HCT116 (cell line): ENCODE data around the gene PRKN.

Experiments used
- CEBPB ChIP-seq: IDR thresholded peaks from 2 replicates; pipeline ENCODE4 v1.6.1; 2012; ENCODE audit warnings: low read depth
- EGR1 ChIP-seq: IDR thresholded peaks from 2 replicates; pipeline ENCODE4 v1.6.1; 2012; ENCODE audit warnings: low read depth
- EZH2 ChIP-seq: fragments of 200-600 bp; sonication (generic); IDR thresholded peaks from 2 replicates; pipeline ENCODE4 v1.6.1; 2017; ENCODE audit warnings: antibody characterized with exemption, mixed run types
- EZH2phosphoT487 ChIP-seq: fragments of 200-600 bp; IDR thresholded peaks from 2 replicates; pipeline ENCODE4 v1.6.1; 2018; ENCODE audit warnings: antibody characterized with exemption, borderline replicate concordance
- POLR2A ChIP-seq: IDR thresholded peaks from 2 replicates; pipeline ENCODE4 v1.7.0; 2011; ENCODE audit warnings: borderline replicate concordance; ENCODE audit not compliant: insufficient read depth, insufficient read length; ENCODE audit errors: extremely low read depth
- POLR2AphosphoS5 ChIP-seq: IDR thresholded peaks from 2 replicates; pipeline ENCODE4 v1.6.1; 2011; ENCODE audit warnings: mild to moderate bottlenecking, low read depth, low read length, moderate library complexity
- SIN3A ChIP-seq: IDR thresholded peaks from 2 replicates; pipeline ENCODE4 v1.6.1; 2012; ENCODE audit warnings: low read depth
- YY1 ChIP-seq: IDR thresholded peaks from 2 replicates; pipeline ENCODE4 v1.6.1; 2011; ENCODE audit warnings: low read length, low read depth, moderate library complexity, mild to moderate bottlenecking; ENCODE audit not compliant: insufficient replicate concordance; ENCODE audit errors: extremely low read depth
- ZFX ChIP-seq: fragments of 450-650 bp; IDR thresholded peaks from 2 replicates; pipeline ENCODE4 v1.6.1; 2017
- TF ChIP-seq, protein P1 (sequence below), 3 experiments: fragments of 200-600 bp in 1 of 3; sonication (generic) in 1 of 3; IDR thresholded peaks in 2 of 3; conservative IDR thresholded peaks in 1 of 3; 2 replicates each; pipeline ENCODE4 v1.5.1; 2012 to 2017; ENCODE audit warnings: low read depth in 2 of 3, low read length in 2 of 3, antibody characterized with exemption in 1 of 3, borderline replicate concordance in 1 of 3, control low read depth in 1 of 3, mild to moderate bottlenecking in 1 of 3, mixed read lengths in 1 of 3, mixed run types in 1 of 3, moderate library complexity in 1 of 3; ENCODE audit not compliant: insufficient read depth in 1 of 3
- TF ChIP-seq, protein P2 (sequence below): IDR thresholded peaks from 2 replicates; pipeline ENCODE4 v1.6.1; 2012; ENCODE audit warnings: low read depth
- TF ChIP-seq, protein P3 (sequence below): IDR thresholded peaks from 2 replicates; pipeline ENCODE4 v1.6.1; 2012
- TF ChIP-seq, protein P4 (sequence below): IDR thresholded peaks from 2 replicates; pipeline ENCODE4 v1.6.1; 2011; ENCODE audit warnings: mild to moderate bottlenecking, low read length, moderate library complexity; ENCODE audit not compliant: insufficient replicate concordance; ENCODE audit errors: extremely low read depth

DNA sequence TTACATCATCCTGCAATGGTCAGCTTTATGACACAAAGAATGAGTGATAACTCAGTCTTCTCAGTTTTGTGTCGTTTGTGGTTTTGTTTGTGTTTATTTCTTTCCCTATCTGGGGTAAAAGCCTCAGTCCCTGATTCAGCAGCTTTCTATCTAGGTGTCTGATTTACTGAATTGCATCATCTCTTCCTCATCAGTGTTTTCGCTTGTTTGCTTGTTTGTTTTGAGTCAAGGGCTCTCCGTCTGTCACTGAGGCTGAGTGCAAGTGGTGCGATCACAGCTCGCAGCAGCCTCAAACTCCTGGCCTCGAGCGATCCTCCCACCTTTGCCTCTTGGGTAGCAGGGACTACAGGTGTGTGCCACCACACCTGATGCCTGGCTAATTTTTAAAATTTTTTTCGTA is 548.9 kb downstream of the PRKN start:
- TF ChIP-seq, protein P1, sequence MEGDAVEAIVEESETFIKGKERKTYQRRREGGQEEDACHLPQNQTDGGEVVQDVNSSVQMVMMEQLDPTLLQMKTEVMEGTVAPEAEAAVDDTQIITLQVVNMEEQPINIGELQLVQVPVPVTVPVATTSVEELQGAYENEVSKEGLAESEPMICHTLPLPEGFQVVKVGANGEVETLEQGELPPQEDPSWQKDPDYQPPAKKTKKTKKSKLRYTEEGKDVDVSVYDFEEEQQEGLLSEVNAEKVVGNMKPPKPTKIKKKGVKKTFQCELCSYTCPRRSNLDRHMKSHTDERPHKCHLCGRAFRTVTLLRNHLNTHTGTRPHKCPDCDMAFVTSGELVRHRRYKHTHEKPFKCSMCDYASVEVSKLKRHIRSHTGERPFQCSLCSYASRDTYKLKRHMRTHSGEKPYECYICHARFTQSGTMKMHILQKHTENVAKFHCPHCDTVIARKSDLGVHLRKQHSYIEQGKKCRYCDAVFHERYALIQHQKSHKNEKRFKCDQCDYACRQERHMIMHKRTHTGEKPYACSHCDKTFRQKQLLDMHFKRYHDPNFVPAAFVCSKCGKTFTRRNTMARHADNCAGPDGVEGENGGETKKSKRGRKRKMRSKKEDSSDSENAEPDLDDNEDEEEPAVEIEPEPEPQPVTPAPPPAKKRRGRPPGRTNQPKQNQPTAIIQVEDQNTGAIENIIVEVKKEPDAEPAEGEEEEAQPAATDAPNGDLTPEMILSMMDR (IDR thresholded peaks at IDR 0.05 in 2 of 3, conservative IDR thresholded peaks at IDR 0.05 in 1 of 3; ENCODE audit: borderline replicate concordance in 1 of 3, insufficient read depth in 1 of 3, low read depth in 2 of 3, low read length in 2 of 3) = no peak
- TF ChIP-seq EZH2 (no peak), POLR2A (no peak), EGR1 (no peak), CEBPB (no peak), YY1 (no peak), EZH2phosphoT487 (no peak), SIN3A (no peak), POLR2AphosphoS5 (no peak), ZFX (no peak)
- TF ChIP-seq, protein P2, sequence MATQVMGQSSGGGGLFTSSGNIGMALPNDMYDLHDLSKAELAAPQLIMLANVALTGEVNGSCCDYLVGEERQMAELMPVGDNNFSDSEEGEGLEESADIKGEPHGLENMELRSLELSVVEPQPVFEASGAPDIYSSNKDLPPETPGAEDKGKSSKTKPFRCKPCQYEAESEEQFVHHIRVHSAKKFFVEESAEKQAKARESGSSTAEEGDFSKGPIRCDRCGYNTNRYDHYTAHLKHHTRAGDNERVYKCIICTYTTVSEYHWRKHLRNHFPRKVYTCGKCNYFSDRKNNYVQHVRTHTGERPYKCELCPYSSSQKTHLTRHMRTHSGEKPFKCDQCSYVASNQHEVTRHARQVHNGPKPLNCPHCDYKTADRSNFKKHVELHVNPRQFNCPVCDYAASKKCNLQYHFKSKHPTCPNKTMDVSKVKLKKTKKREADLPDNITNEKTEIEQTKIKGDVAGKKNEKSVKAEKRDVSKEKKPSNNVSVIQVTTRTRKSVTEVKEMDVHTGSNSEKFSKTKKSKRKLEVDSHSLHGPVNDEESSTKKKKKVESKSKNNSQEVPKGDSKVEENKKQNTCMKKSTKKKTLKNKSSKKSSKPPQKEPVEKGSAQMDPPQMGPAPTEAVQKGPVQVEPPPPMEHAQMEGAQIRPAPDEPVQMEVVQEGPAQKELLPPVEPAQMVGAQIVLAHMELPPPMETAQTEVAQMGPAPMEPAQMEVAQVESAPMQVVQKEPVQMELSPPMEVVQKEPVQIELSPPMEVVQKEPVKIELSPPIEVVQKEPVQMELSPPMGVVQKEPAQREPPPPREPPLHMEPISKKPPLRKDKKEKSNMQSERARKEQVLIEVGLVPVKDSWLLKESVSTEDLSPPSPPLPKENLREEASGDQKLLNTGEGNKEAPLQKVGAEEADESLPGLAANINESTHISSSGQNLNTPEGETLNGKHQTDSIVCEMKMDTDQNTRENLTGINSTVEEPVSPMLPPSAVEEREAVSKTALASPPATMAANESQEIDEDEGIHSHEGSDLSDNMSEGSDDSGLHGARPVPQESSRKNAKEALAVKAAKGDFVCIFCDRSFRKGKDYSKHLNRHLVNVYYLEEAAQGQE = no peak
- TF ChIP-seq, protein P3, sequence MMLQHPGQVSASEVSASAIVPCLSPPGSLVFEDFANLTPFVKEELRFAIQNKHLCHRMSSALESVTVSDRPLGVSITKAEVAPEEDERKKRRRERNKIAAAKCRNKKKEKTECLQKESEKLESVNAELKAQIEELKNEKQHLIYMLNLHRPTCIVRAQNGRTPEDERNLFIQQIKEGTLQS = no peak
- TF ChIP-seq, protein P4, sequence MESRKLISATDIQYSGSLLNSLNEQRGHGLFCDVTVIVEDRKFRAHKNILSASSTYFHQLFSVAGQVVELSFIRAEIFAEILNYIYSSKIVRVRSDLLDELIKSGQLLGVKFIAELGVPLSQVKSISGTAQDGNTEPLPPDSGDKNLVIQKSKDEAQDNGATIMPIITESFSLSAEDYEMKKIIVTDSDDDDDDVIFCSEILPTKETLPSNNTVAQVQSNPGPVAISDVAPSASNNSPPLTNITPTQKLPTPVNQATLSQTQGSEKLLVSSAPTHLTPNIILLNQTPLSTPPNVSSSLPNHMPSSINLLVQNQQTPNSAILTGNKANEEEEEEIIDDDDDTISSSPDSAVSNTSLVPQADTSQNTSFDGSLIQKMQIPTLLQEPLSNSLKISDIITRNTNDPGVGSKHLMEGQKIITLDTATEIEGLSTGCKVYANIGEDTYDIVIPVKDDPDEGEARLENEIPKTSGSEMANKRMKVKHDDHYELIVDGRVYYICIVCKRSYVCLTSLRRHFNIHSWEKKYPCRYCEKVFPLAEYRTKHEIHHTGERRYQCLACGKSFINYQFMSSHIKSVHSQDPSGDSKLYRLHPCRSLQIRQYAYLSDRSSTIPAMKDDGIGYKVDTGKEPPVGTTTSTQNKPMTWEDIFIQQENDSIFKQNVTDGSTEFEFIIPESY = no peak
